Liver (tissue), 9 donors: ENCODE data around the gene NFAT5. TPM values are rescaled to one million over a fixed set of nuclear protein-coding genes. Genes with fewer than 3 reads are reported as not detected.

Source experiments
- DNase-seq: peaks from one replicate; pipeline ENCODE4 v3.0.0-alpha.2; 2017; ENCODE audit warnings: low spot score
- H3K27ac ChIP-seq, 2 donors: one replicate each; pipeline ENCODE4 v1.7.0; 2013; ENCODE audit warnings: inconsistent platforms in 2 of 2, low read length in 2 of 2, control low read depth in 1 of 2, low read depth in 1 of 2, mild to moderate bottlenecking in 1 of 2
- H3K27me3 ChIP-seq, 4 donors: one replicate each; pipeline versions ENCODE4 v1.6.1 to v1.7.0; 2013; ENCODE audit warnings: low read length in 3 of 4, inconsistent platforms in 1 of 4, mild to moderate bottlenecking in 1 of 4, moderate library complexity in 1 of 4; ENCODE audit not compliant: control insufficient read depth in 4 of 4, insufficient read depth in 4 of 4
- H3K36me3 ChIP-seq, 4 donors: one replicate each; pipeline versions ENCODE4 v1.6.1 to v1.7.0; 2013; ENCODE audit warnings: low read length in 3 of 4, mild to moderate bottlenecking in 3 of 4, low read depth in 1 of 4, moderate library complexity in 1 of 4; ENCODE audit not compliant: control insufficient read depth in 4 of 4, insufficient read depth in 3 of 4
- H3K4me1 ChIP-seq, 4 donors: one replicate each; pipeline versions ENCODE4 v1.6.1 to v1.7.0; 2013; ENCODE audit warnings: low read length in 3 of 4, mild to moderate bottlenecking in 3 of 4, moderate library complexity in 1 of 4; ENCODE audit not compliant: control insufficient read depth in 4 of 4, insufficient read depth in 4 of 4
- H3K4me3 ChIP-seq, 3 donors: one replicate each; pipeline versions ENCODE4 v1.6.1 to v1.7.0; 2013; ENCODE audit warnings: low read length in 3 of 3, control low read depth in 1 of 3, low read depth in 1 of 3, mild to moderate bottlenecking in 1 of 3
- H3K9ac ChIP-seq, 2 donors: one replicate each; pipeline ENCODE4 v1.7.0; 2013; ENCODE audit warnings: low read length in 2 of 2, mild to moderate bottlenecking in 2 of 2, moderate library complexity in 2 of 2, control low read depth in 1 of 2, low read depth in 1 of 2
- H3K9me3 ChIP-seq, 4 donors: one replicate each; pipeline versions ENCODE4 v1.6.1 to v1.7.0; 2013; ENCODE audit warnings: low read length in 3 of 4; ENCODE audit not compliant: control insufficient read depth in 4 of 4
- EGR1 ChIP-seq, 2 donors: IDR thresholded peaks; 2 replicates each; pipeline ENCODE4 v1.6.1; 2016 to 2018; ENCODE audit warnings: antibody characterized with exemption in 2 of 2, low read depth in 2 of 2
- FOXA1 ChIP-seq: IDR thresholded peaks from 2 replicates; pipeline ENCODE4 v1.6.1; 2016; ENCODE audit warnings: antibody characterized with exemption
- FOXA2 ChIP-seq: IDR thresholded peaks from 2 replicates; pipeline ENCODE4 v1.6.1; 2016; ENCODE audit warnings: antibody characterized with exemption
- GABPA ChIP-seq, 2 donors: IDR thresholded peaks in 1 of 2; conservative IDR thresholded peaks in 1 of 2; 2 replicates each; pipeline ENCODE4 v1.6.1; 2016; ENCODE audit warnings: antibody characterized with exemption in 2 of 2, mild to moderate bottlenecking in 1 of 2, moderate library complexity in 1 of 2
- HNF4A ChIP-seq, 2 donors: conservative IDR thresholded peaks; 2 replicates each; pipeline ENCODE4 v1.6.1; 2016; ENCODE audit warnings: antibody characterized with exemption in 2 of 2, mild to moderate bottlenecking in 2 of 2
- HNF4G ChIP-seq: IDR thresholded peaks from 2 replicates; pipeline ENCODE4 v1.6.1; 2016; ENCODE audit warnings: antibody characterized with exemption
- JUND ChIP-seq, 2 donors: IDR thresholded peaks; 2 replicates each; pipeline ENCODE4 v1.6.1; 2016; ENCODE audit warnings: antibody characterized with exemption in 2 of 2
- NR2F2 ChIP-seq: IDR thresholded peaks from 2 replicates; pipeline ENCODE4 v1.6.1; 2016; ENCODE audit warnings: antibody characterized with exemption
- RAD21 ChIP-seq, 2 donors: IDR thresholded peaks; 2 replicates each; pipeline ENCODE4 v1.6.1; 2016; ENCODE audit warnings: antibody characterized with exemption in 2 of 2, mild to moderate bottlenecking in 2 of 2
- SP1 ChIP-seq: IDR thresholded peaks from 2 replicates; pipeline ENCODE4 v1.6.1; 2018; ENCODE audit warnings: antibody characterized with exemption, mild to moderate bottlenecking
- TAF1 ChIP-seq: conservative IDR thresholded peaks from 2 replicates; pipeline ENCODE4 v1.6.1; 2016; ENCODE audit warnings: antibody characterized with exemption, mild to moderate bottlenecking
- YY1 ChIP-seq: IDR thresholded peaks from 2 replicates; pipeline ENCODE4 v1.6.1; 2016; ENCODE audit warnings: antibody characterized with exemption, mild to moderate bottlenecking
- WGBS: extraction: QIAGEN DNeasy Blood & Tissue Kit; methylation state at CpG from one replicate; pipeline ENCODE4 v1.1.7; 2013; 5-methylcytosine and 5-hydroxymethylcytosine counted together
- polyA plus RNA-seq, 2 donors: library from polyadenylated mRNA; stranded (reverse) in 1 of 2; unstranded in 1 of 2; fragments of 200-250 nt in 1 of 2; fragments of >200 nt in 1 of 2; fragmentation: Nextera tagmentation in 1 of 2; extraction: Ambion mirVana in 1 of 2; gene quantifications; one replicate each; pipeline versions ENCODE4 v1.2.1 to v1.2.3, GENCODE V29; 2013 to 2015
- total RNA-seq, 2 donors: library from RNA; depleted of rRNA; stranded (reverse); fragments of >200 nt; gene quantifications; one replicate each; pipeline ENCODE4 v1.2.3, GENCODE V29; 2014
- TF ChIP-seq, protein P1 (sequence below): IDR thresholded peaks from 2 replicates; pipeline ENCODE4 v1.6.1; 2016; ENCODE audit warnings: antibody characterized with exemption
- TF ChIP-seq, protein P2 (sequence below): fragments of 150-350 bp; IDR thresholded peaks from 2 replicates; pipeline ENCODE4 v1.5.1; 2017; ENCODE audit warnings: improper control_type of control experiment, low read depth, low read length; ENCODE audit not compliant: missing input control
- TF ChIP-seq, protein P3 (sequence below): IDR thresholded peaks from 2 replicates; pipeline ENCODE4 v1.6.1; 2016; ENCODE audit warnings: antibody characterized with exemption
- TF ChIP-seq, protein P4 (sequence below): IDR thresholded peaks from 2 replicates; pipeline ENCODE4 v1.6.1; 2016; ENCODE audit warnings: antibody characterized with exemption
- donor health status: healthy.
- donor health status: healthy.
- donor health status: healthy.
- donor health status: healthy.
- donor health status: healthy.

NFAT5 gene
- total and polyA plus RNA-seq, 4 donors: 1.5 to 21.0 (median 11.2) TPM

DNA sequence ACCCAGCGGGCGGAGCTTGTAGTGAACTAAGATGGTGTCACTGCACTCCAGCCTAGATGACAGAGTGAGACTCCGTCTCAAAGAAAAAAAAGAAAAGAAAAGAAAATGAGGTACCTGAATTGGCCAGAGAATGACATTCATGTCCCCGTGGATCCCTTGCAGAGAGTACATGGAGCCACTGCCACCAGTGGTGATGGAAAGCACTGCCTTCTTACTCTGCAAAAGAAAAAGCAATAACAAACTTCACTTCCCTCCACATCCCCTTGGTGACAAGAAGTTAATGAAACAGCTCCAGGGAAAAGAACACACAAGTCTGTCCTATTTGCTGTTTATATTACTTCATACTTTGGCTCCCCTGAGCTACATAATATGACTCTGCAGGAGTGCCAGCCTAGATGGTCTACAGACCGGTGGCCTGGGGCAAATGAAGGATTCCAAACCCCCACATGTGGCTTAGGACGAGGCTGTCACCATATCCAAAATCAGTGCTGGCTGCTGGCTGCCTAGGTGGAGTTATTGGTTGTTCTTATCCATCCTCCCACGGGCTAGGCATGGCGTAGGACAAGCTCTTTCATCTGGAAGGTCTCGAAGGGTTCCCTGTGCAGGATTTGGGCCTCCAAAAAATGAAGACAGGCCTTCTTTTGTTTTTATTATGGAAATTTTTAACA is 147.3 kb downstream of the NFAT5 start:
- Histone ChIP-seq H3K27ac (no peak overlapping the region), H3K9me3 (no peaks in the 10 kb centered on the region), H3K36me3 (peaks cover 0 to 6% (median 2%) of the 10 kb centered on the region in 4 donors), H3K4me1 (peaks cover 0 to 2% (median 0%) of the 10 kb centered on the region in 4 donors), H3K9ac (no peak overlapping the region), H3K27me3 (no peaks in the 10 kb centered on the region), H3K4me3 (no peak overlapping the region)
- WGBS: 94% methylated on average over 9 of the region's 9 CpGs
- no peak for TF ChIP-seq RAD21 (IDR thresholded peaks at IDR 0.05)
- no peak for TF ChIP-seq TAF1
- TF ChIP-seq, protein P1, sequence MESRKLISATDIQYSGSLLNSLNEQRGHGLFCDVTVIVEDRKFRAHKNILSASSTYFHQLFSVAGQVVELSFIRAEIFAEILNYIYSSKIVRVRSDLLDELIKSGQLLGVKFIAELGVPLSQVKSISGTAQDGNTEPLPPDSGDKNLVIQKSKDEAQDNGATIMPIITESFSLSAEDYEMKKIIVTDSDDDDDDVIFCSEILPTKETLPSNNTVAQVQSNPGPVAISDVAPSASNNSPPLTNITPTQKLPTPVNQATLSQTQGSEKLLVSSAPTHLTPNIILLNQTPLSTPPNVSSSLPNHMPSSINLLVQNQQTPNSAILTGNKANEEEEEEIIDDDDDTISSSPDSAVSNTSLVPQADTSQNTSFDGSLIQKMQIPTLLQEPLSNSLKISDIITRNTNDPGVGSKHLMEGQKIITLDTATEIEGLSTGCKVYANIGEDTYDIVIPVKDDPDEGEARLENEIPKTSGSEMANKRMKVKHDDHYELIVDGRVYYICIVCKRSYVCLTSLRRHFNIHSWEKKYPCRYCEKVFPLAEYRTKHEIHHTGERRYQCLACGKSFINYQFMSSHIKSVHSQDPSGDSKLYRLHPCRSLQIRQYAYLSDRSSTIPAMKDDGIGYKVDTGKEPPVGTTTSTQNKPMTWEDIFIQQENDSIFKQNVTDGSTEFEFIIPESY: no peak
- no peak for TF ChIP-seq JUND (IDR thresholded peaks at IDR 0.05)
- TF ChIP-seq EGR1 (IDR thresholded peaks at IDR 0.05; ENCODE audit: low read depth in 2 of 2): no peak
- no peak for TF ChIP-seq SP1
- no peak for TF ChIP-seq NR2F2
- TF ChIP-seq, protein P2, sequence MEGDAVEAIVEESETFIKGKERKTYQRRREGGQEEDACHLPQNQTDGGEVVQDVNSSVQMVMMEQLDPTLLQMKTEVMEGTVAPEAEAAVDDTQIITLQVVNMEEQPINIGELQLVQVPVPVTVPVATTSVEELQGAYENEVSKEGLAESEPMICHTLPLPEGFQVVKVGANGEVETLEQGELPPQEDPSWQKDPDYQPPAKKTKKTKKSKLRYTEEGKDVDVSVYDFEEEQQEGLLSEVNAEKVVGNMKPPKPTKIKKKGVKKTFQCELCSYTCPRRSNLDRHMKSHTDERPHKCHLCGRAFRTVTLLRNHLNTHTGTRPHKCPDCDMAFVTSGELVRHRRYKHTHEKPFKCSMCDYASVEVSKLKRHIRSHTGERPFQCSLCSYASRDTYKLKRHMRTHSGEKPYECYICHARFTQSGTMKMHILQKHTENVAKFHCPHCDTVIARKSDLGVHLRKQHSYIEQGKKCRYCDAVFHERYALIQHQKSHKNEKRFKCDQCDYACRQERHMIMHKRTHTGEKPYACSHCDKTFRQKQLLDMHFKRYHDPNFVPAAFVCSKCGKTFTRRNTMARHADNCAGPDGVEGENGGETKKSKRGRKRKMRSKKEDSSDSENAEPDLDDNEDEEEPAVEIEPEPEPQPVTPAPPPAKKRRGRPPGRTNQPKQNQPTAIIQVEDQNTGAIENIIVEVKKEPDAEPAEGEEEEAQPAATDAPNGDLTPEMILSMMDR: no peak
- TF ChIP-seq, protein P3, sequence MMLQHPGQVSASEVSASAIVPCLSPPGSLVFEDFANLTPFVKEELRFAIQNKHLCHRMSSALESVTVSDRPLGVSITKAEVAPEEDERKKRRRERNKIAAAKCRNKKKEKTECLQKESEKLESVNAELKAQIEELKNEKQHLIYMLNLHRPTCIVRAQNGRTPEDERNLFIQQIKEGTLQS: no peak
- TF ChIP-seq HNF4A (conservative IDR thresholded peaks at IDR 0.05): no peak
- TF ChIP-seq YY1: no peak
- TF ChIP-seq, protein P4, sequence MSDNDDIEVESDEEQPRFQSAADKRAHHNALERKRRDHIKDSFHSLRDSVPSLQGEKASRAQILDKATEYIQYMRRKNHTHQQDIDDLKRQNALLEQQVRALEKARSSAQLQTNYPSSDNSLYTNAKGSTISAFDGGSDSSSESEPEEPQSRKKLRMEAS: no peak
- no peak for TF ChIP-seq FOXA2
- no peak for TF ChIP-seq GABPA (IDR thresholded peaks at IDR 0.05 in 1 of 2, conservative IDR thresholded peaks at IDR 0.05 in 1 of 2)
- no peak for TF ChIP-seq FOXA1
- TF ChIP-seq HNF4G: no peak
- DNase-seq: no peak

DNA sequence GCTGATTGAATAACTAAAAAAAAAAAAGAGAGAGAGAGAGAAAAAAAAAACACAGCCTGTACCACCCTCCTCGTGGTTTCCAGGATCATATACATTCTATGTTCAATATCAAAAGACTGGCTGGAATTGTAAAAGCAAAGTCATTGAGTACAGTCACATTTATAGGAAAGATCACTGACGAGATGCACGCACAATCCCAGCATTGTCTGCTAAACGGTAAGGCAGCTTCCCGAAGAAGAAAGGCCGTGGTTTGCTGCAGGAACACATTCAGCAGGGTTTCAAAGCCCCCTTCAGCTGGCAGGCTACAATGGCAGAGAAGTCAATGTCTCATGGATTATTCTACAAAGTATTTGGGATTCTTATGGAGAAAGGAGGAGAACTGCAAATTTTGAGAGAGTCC is 151.3 kb downstream of the NFAT5 start:
- Histone ChIP-seq H3K4me1 (no peaks in the 10 kb centered on the region), H3K36me3 (peaks cover 0 to 4% (median 1%) of the 10 kb centered on the region in 4 donors), H3K4me3 (no peak overlapping the region), H3K27me3 (no peaks in the 10 kb centered on the region), H3K9me3 (no peaks in the 10 kb centered on the region), H3K9ac (no peak overlapping the region), H3K27ac (no peak overlapping the region)
- DNase-seq: no peak
- WGBS: 92% methylated on average over 6 of the region's 6 CpGs
- TF ChIP-seq FOXA1 (no peak), RAD21 (IDR thresholded peaks at IDR 0.05) (no peak), FOXA2 (no peak), JUND (IDR thresholded peaks at IDR 0.05) (no peak)
